ENCODE measurements around the gene SNRNP200.

SNRNP200 gene

DNA sequence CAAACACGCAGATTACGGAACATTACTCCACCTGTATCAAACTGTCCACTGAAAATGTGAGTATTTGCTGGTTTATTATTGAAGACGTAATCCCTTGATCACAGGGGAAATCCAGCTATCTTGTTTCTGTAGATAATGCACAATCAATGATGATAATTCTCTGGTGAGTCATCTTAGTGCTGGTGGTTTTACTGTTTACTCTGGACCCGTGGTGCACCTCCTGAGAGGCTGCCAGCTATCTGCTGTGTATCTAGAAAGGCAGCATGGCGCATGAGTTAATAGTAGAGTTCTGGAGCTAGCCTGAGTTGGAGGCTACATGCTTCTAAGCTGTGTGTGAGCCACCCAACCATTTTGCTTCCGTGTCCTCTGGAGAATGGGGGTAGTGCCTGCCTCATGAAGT lies 36.7 kb upstream of the SNRNP200 start (continued):
- TF ChIP-seq, protein P1, sequence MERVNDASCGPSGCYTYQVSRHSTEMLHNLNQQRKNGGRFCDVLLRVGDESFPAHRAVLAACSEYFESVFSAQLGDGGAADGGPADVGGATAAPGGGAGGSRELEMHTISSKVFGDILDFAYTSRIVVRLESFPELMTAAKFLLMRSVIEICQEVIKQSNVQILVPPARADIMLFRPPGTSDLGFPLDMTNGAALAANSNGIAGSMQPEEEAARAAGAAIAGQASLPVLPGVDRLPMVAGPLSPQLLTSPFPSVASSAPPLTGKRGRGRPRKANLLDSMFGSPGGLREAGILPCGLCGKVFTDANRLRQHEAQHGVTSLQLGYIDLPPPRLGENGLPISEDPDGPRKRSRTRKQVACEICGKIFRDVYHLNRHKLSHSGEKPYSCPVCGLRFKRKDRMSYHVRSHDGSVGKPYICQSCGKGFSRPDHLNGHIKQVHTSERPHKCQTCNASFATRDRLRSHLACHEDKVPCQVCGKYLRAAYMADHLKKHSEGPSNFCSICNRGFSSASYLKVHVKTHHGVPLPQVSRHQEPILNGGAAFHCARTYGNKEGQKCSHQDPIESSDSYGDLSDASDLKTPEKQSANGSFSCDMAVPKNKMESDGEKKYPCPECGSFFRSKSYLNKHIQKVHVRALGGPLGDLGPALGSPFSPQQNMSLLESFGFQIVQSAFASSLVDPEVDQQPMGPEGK (tag by site-specific recombination; IDR thresholded peaks at IDR 0.05), result 0 out of 2 replicates have a peak, but pooled peaks have one; percentile 12
- TF ChIP-seq ZXDB (tag by site-specific recombination; IDR thresholded peaks at IDR 0.05) (peak; percentile 63), SP7 (tag by site-specific recombination; IDR thresholded peaks at IDR 0.05) (peak; percentile 63; the same call in 1 of the 2 replicates), ZNF155 (tag by site-specific recombination; IDR thresholded peaks at IDR 0.05) (no peak), GFI1B (tag by site-specific recombination; IDR thresholded peaks at IDR 0.05) (no peak), ZNF426 (tag by site-specific recombination; IDR thresholded peaks at IDR 0.05) (no peak), GLIS1 (tag by site-specific recombination; IDR thresholded peaks at IDR 0.05) (peak; percentile 45), ZNF311 (tag by site-specific recombination; IDR thresholded peaks at IDR 0.05; ENCODE audit: borderline replicate concordance) (no peak), ZNF114 (tag by site-specific recombination; IDR thresholded peaks at IDR 0.05) (no peak), ZNF785 (tag by site-specific recombination; IDR thresholded peaks at IDR 0.05) (no peak), TCF7L2 (IDR thresholded peaks at IDR 0.05; ENCODE audit: borderline replicate concordance, low read depth, low read length) (no peak), ZNF174 (tag by site-specific recombination; IDR thresholded peaks at IDR 0.05) (no peak), ZNF302 (tag by site-specific recombination; IDR thresholded peaks at IDR 0.05; ENCODE audit: low read depth) (no peak), ZNF626 (tag by site-specific recombination; IDR thresholded peaks at IDR 0.05) (no peak), KLF8 (tag by site-specific recombination; IDR thresholded peaks at IDR 0.05) (peak; percentile 44; the same call in 1 of the 2 replicates), KLF1 (tag by site-specific recombination; IDR thresholded peaks at IDR 0.05) (no peak), ZNF335 (tag by site-specific recombination; conservative IDR thresholded peaks at IDR 0.05) (no peak), ZIC2 (tag by site-specific recombination; IDR thresholded peaks at IDR 0.05) (no peak), ZNF350 (tag by site-specific recombination; IDR thresholded peaks at IDR 0.05) (no peak), PRDM1 (tag by site-specific recombination; IDR thresholded peaks at IDR 0.05) (no peak)
- TF ChIP-seq, protein P2, sequence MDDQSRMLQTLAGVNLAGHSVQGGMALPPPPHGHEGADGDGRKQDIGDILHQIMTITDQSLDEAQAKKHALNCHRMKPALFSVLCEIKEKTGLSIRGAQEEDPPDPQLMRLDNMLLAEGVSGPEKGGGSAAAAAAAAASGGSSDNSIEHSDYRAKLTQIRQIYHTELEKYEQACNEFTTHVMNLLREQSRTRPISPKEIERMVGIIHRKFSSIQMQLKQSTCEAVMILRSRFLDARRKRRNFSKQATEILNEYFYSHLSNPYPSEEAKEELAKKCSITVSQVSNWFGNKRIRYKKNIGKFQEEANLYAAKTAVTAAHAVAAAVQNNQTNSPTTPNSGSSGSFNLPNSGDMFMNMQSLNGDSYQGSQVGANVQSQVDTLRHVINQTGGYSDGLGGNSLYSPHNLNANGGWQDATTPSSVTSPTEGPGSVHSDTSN (CRISPR knock-in tag; IDR thresholded peaks at IDR 0.05), result no peak
- TF ChIP-seq, protein P3, sequence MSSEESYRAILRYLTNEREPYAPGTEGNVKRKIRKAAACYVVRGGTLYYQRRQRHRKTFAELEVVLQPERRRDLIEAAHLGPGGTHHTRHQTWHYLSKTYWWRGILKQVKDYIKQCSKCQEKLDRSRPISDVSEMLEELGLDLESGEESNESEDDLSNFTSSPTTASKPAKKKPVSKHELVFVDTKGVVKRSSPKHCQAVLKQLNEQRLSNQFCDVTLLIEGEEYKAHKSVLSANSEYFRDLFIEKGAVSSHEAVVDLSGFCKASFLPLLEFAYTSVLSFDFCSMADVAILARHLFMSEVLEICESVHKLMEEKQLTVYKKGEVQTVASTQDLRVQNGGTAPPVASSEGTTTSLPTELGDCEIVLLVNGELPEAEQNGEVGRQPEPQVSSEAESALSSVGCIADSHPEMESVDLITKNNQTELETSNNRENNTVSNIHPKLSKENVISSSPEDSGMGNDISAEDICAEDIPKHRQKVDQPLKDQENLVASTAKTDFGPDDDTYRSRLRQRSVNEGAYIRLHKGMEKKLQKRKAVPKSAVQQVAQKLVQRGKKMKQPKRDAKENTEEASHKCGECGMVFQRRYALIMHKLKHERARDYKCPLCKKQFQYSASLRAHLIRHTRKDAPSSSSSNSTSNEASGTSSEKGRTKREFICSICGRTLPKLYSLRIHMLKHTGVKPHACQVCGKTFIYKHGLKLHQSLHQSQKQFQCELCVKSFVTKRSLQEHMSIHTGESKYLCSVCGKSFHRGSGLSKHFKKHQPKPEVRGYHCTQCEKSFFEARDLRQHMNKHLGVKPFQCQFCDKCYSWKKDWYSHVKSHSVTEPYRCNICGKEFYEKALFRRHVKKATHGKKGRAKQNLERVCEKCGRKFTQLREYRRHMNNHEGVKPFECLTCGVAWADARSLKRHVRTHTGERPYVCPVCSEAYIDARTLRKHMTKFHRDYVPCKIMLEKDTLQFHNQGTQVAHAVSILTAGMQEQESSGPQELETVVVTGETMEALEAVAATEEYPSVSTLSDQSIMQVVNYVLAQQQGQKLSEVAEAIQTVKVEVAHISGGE (tag by site-specific recombination; conservative IDR thresholded peaks at IDR 0.05; ENCODE audit: low read depth), result no peak
- TF ChIP-seq, protein P4, sequence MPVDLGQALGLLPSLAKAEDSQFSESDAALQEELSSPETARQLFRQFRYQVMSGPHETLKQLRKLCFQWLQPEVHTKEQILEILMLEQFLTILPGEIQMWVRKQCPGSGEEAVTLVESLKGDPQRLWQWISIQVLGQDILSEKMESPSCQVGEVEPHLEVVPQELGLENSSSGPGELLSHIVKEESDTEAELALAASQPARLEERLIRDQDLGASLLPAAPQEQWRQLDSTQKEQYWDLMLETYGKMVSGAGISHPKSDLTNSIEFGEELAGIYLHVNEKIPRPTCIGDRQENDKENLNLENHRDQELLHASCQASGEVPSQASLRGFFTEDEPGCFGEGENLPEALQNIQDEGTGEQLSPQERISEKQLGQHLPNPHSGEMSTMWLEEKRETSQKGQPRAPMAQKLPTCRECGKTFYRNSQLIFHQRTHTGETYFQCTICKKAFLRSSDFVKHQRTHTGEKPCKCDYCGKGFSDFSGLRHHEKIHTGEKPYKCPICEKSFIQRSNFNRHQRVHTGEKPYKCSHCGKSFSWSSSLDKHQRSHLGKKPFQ (tag by site-specific recombination; IDR thresholded peaks at IDR 0.05), result no peak
- TF ChIP-seq, protein P5, sequence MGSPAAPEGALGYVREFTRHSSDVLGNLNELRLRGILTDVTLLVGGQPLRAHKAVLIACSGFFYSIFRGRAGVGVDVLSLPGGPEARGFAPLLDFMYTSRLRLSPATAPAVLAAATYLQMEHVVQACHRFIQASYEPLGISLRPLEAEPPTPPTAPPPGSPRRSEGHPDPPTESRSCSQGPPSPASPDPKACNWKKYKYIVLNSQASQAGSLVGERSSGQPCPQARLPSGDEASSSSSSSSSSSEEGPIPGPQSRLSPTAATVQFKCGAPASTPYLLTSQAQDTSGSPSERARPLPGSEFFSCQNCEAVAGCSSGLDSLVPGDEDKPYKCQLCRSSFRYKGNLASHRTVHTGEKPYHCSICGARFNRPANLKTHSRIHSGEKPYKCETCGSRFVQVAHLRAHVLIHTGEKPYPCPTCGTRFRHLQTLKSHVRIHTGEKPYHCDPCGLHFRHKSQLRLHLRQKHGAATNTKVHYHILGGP (tag by site-specific recombination; IDR thresholded peaks at IDR 0.05), result no peak
- TF ChIP-seq, protein P6, sequence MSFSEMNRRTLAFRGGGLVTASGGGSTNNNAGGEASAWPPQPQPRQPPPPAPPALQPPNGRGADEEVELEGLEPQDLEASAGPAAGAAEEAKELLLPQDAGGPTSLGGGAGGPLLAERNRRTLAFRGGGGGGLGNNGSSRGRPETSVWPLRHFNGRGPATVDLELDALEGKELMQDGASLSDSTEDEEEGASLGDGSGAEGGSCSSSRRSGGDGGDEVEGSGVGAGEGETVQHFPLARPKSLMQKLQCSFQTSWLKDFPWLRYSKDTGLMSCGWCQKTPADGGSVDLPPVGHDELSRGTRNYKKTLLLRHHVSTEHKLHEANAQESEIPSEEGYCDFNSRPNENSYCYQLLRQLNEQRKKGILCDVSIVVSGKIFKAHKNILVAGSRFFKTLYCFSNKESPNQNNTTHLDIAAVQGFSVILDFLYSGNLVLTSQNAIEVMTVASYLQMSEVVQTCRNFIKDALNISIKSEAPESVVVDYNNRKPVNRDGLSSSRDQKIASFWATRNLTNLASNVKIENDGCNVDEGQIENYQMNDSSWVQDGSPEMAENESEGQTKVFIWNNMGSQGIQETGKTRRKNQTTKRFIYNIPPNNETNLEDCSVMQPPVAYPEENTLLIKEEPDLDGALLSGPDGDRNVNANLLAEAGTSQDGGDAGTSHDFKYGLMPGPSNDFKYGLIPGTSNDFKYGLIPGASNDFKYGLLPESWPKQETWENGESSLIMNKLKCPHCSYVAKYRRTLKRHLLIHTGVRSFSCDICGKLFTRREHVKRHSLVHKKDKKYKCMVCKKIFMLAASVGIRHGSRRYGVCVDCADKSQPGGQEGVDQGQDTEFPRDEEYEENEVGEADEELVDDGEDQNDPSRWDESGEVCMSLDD (tag by site-specific recombination; IDR thresholded peaks at IDR 0.05), result no peak
- TF ChIP-seq, protein P7, sequence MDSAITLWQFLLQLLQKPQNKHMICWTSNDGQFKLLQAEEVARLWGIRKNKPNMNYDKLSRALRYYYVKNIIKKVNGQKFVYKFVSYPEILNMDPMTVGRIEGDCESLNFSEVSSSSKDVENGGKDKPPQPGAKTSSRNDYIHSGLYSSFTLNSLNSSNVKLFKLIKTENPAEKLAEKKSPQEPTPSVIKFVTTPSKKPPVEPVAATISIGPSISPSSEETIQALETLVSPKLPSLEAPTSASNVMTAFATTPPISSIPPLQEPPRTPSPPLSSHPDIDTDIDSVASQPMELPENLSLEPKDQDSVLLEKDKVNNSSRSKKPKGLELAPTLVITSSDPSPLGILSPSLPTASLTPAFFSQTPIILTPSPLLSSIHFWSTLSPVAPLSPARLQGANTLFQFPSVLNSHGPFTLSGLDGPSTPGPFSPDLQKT (IDR thresholded peaks at IDR 0.05; ENCODE audit: borderline replicate concordance, low read depth, low read length), result no peak
